GM19035 (cell line): ENCODE data around the gene EPN3.

Experiments used
- ATAC-seq: cut with Tn5 transposase; IDR thresholded peaks from one replicate; pipeline ENCODE4 v1.9.1; 2021; ENCODE audit not compliant: unreplicated experiment

Gene EPN3

GRCh38 chr17:50586421-50587247, 54.1 kb downstream of the EPN3 start:
- no peak for ATAC-seq

DNA sequence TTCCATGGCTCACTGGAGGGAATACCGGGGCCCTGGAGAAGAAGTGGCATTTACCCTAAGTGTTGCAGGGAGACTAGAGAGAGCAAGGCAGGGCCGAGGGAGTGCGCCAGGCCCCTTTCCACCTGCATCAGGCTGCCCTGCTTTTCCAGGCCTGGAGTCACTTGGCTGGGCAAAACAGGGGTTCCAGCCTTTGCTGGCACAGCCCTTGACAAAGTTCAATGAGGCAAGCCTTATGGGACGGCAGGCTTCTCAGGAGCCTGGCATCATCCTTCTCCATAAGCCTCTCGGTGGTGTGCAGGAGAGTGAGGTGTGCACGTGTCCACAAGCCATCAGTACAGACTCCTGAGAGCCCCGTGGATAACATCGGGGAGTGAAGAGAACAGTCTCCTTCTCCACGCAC, 55.0 kb downstream of the EPN3 start:
- ATAC-seq = no peak

DNA sequence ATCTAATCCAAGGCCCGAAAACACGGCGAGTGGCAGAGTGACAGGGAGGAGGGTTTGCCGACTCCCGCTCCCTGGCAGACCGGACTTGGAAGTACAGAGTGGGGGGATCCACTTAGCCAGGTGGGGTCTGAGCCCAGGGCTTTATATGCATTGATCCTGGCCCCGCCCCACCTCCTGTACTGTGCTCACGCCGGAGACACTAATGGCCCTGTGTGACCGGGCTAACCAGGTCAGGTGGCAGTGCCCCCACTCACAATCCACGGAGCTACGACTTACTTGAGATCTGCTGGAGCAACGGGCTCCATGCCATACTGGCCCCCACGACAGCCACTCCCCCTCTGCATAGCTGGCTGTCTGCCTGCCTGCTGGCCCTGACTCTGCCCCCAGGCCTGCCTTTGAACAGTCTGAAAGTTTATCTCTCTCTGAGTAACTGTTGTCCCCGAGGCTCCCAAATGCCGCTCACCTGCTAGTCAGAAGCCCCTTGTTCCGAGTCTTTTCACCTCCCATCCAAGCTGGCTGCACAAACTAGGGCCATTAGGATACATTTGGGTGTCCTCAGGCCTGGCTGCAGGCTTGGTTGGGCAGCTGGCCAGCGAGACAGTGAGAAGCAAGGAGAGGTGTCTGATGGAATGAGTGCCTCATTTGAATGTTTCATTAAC, 56.0 kb downstream of the EPN3 start:
- no peak for ATAC-seq

DNA sequence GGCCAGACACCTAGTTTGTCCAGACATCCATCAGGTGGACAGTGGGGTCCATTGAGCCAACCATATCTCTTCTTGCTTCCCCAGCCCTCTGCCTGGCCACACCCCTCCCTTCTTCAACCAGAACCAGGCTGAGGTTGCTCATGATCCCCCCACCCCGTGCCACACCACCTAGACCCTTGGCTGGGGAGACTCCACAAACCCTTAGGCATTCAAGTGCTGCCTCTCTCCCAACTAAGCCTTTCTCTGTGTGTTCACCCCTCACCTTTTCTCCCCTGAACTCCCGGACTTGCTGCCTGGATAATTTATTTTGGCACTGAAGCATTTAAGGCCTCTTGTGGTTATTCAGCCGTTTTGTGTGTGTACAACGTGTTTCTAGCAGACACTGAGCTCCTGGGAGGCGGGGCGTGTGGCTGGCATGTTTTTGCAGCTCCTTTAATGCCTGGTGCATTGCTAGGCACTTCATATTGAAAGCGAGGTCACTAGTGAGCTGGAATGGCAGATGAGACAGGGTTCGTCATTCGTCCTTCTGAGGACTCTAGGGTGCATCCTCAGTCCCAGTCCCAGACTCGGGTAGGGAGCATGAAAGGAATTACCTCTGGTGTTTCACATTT, 56.7 kb downstream of the EPN3 start:
- no peak for ATAC-seq

GRCh38 chr17:50590946-50591737, 58.6 kb downstream of the EPN3 start:
- no peak for ATAC-seq

DNA sequence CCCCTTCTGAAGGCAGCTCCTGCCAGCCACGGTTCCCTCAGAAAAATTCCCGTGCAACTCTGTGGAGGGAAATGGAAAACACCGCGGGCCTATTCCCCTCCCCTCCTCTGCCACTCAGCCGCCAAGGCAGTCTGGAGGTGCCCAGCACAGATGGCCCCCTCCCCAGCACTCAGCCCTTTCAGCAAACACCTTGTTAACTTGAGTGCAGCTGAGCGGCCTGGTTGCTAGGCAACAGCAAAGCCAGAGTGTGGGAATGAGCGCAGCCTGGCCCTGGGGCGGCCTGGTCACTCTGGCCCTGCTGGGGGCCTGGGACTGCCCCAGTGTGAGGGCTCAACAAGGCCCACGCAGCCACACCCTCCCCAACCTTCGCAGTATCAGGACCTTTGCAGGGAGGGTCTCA, 60.8 kb downstream of the EPN3 start:
- ATAC-seq = no peak
